ENCODE measurements around the gene SERINC3. TPM values are rescaled to one million over a fixed set of nuclear protein-coding genes. Genes with fewer than 3 reads are reported as not detected.

SERINC3 gene
- total and polyA plus RNA-seq, 2 donors (not counting 3 experiments of a cell fraction or from before 2014, with no cell fraction given) = 83.7 to 177 TPM

DNA sequence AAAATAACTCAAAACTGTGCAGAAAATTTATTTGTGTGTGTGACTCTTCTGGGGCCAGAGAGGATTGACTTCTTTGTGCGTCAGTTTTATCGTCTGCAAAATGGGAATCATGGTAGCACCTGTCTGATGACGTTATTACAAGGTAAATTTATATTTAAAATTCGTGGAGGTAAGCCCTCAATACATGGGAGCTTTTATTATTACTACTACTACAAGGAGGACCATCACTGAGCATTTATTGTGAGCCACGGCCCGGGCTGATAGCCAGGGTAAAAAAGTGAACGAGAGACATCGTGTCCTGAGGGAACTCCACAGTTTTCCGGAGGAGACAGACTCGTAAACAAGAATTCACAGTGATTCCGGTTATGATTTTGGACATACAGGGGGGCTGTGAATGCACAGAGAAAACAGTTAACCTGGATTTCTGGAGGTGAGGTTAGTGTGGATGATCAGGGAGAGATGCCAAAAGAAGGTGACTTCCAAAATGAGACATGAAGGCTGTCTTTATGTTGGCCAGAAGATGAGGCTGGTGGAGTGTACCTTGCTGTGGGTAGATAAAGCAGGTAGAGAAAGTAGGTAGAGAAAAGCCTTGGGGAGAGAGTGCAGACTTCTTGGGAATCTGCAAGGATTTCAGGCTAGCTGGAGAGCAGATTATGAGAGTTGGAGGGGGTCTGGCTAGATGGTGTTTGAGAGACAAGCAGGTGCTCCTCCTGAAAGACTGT, 10.6 kb upstream of the SERINC3 start:
- dilution Hi-C loops (cut with MboI; ENCODE audit: extremely low pct_ligation_motif_present, low sequenced_read_pairs) (no loop called here), intact Hi-C loops (cut with micrococcal nuclease) (loop anchor here (1.0 to 10.0 kb wide), 6 partner anchors 10 to 202 kb away; partner anchors contain the start of gene SERINC3)
- Histone ChIP-seq H3K4me1 (ENCODE audit: control insufficient read depth, extremely low read depth, insufficient read depth, low read length) (peaks cover 20% of the 10 kb centered on the region), H3K79me2 (ENCODE audit: control insufficient read depth, insufficient read depth, low read length) (peaks cover 23% of the 10 kb centered on the region), H3K9ac (replicated peaks; ENCODE audit: extremely low read depth, insufficient read depth, low read length) (peak overlapping the region; percentile 90), H3K9me3 (replicated peaks; ENCODE audit: control insufficient read depth, insufficient read depth, low read length) (no peaks in the 10 kb centered on the region), H4K20me1 (replicated peaks; ENCODE audit: control insufficient read depth, extremely low read depth, insufficient read depth, low read length) (no peaks in the 10 kb centered on the region), H3K27ac (ENCODE audit: insufficient read depth, low read depth, low read length) (peak overlapping the region; percentile 78), H2AFZ (ENCODE audit: low read depth, low read length) (peak overlapping the region; percentile 99), H3K4me3 (replicated peaks in 1 of 3; ENCODE audit: insufficient read depth in 1 of 3, low read depth in 1 of 3, low read length in 3 of 3) (peak overlapping the region; percentile 80 to 92 (median 85)), H3K27me3 (ENCODE audit: control insufficient read depth in 2 of 2, insufficient read depth in 2 of 2, low read length in 2 of 2) (no peaks in the 10 kb centered on the region), H3K36me3 (ENCODE audit: control insufficient read depth in 2 of 2, extremely low read depth in 1 of 2, insufficient read depth in 2 of 2, low read length in 2 of 2) (no peaks in the 10 kb centered on the region), H3K9me1 (replicated peaks; ENCODE audit: control insufficient read depth, extremely low read depth, insufficient read depth, low read length) (no peaks in the 10 kb centered on the region), H3K4me2 (ENCODE audit: insufficient read depth, low read length) (peak overlapping the region; percentile 94)
- POLR2A ChIA-PET = no interaction called here
- DNase-seq (ENCODE audit: low read depth, low spot score) (peak; percentile 52), FAIRE-seq (peak; percentile 76)
- TSS peak; percentile 61 for BruUV-seq (replicated peaks)
- CTCF ChIA-PET = interaction anchor here (1.0 to 2.8 kb wide), 4 partner anchors 43 to 77 kb away, joined by 3 to 9 read pairs (median 4); partner anchors contain the start of gene PKIG
- TF ChIP-seq MAX (IDR thresholded peaks at IDR 0.05; ENCODE audit: insufficient read depth, insufficient read length) = no peak
- no peak for TF ChIP-seq FOS (IDR thresholded peaks at IDR 0.05; ENCODE audit: borderline replicate concordance, insufficient read depth, low read length)
- TF ChIP-seq POLR2A (IDR thresholded peaks at IDR 0.05; ENCODE audit: low read depth, low read length) = peak; percentile 20
- no peak for TF ChIP-seq MYC (IDR thresholded peaks at IDR 0.05; ENCODE audit: low read depth, low read length)
- TF ChIP-seq CTCF (IDR thresholded peaks at IDR 0.05; ENCODE audit: extremely low read depth in 1 of 2, insufficient read depth in 1 of 2, low read depth in 1 of 2, low read length in 2 of 2) = no peak
- no peak for TF ChIP-seq JUN (IDR thresholded peaks at IDR 0.05; ENCODE audit: borderline replicate concordance, insufficient read depth, insufficient read length, low read depth)
- no peak for TF ChIP-seq EZH2 (IDR thresholded peaks at IDR 0.05; ENCODE audit: borderline replicate concordance, low read depth, low read length, severe bottlenecking)
- TF ChIP-seq POLR2AphosphoS5 (IDR thresholded peaks at IDR 0.05; ENCODE audit: insufficient read depth, low read depth, low read length) = no peak
- TF ChIP-seq GATA2 (IDR thresholded peaks at IDR 0.05; ENCODE audit: insufficient read depth, insufficient read length, low read depth, low read length) = no peak

Data from endothelial cell of umbilical vein (primary cell).